ENCODE measurements around the gene VKORC1.

VKORC1 gene

DNA sequence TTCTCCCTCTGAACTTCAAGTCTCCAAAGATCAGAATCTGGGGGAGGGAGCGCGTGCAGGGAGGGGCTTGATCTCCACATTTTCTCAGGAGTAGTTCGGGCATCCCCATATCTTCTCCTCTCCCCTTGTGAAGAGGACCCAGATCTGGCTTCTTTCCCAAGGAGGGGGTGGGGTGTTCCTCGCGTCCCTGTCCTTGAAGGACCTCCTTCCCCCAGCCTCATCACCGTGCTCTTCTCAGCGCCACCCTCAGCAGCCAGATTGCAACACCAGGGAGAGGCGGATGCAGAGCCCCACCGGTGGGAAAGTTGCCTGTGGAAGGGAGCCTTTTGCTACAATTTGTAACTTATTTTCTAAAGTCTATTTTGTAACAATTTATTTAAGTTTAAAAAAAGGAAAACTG, 11.5 kb downstream of the VKORC1 start:
- DNase-seq (ENCODE audit: low read depth in 2 of 3, low spot score in 1 of 3), result no peak

DNA sequence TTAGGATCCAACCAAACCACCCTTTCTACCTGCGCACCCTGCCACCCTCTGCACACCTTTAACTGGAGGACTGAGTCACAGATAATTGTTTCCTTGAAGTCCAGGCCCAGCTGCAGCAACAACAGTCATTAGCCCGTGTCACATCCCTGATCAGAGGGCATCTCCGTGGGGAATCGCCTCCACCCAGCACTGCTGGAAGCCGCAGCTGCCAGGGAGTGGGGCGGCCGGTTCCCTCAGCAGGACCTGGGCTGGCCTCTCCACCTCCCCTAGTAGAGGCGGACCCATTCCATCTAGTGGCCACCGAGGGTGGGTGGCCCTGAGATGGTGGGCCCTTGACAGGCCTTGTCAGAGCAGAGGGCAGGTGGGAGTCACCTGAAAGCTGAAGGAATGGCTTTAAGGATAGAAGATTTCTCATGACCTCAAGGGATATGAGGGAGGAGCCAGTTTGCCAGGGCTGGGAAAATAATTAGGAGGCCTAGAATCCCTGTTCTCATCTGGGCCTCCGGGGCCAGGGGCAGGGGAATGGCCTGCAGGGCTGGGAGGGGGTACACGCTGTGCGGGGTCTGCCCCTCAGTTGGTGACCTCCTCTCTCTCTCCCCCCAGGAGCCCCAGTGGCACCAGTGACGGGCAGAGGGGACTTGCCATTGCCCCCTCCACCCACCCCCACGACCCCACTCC, 12.1 kb downstream of the VKORC1 start:
- no peak for DNase-seq (ENCODE audit: low read depth in 2 of 3, low spot score in 1 of 3)

DNA sequence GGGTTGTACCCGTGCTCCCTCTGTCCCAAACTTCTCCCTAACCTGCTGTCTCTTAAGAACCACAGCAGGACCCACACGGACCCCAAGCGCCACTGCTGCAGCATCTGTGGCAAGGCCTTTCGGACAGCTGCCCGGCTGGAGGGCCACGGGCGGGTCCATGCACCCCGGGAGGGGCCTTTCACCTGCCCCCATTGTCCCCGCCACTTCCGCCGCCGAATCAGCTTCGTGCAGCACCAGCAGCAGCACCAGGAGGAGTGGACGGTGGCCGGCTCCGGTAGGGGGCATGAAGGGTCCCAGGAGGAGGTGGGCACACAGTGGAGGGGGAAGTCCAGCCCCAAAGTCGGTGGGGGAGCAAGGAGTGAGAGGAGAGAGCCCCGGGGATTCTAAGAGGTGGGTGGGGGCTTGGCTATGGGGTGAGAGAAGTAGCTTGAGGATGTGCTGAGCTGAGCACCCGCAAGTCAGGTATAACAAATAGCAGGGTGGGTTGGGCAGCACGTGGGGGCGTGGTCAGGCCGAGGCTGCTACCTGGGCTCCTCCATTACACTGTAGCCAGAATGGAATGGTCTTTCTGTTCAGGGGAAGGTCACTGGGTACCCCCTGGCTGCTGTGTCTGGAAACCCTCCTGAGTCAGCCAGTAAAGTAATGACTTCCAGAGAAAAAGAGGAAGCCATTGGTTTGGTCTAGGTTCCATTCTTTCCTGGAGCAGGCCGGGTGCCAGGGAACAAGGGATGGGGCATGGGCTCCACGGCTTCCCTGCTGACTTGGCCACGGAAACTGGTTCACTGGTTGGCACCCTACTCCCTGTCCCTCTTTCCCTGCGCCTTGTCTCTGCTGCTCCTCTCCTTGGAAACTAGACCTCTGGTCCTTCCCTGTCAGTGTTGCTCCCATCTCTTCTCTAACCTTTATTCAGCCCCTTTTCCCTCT, 12.9 kb downstream of the VKORC1 start:
- DNase-seq (ENCODE audit: low read depth in 2 of 3, low spot score in 1 of 3), result no peak

DNA sequence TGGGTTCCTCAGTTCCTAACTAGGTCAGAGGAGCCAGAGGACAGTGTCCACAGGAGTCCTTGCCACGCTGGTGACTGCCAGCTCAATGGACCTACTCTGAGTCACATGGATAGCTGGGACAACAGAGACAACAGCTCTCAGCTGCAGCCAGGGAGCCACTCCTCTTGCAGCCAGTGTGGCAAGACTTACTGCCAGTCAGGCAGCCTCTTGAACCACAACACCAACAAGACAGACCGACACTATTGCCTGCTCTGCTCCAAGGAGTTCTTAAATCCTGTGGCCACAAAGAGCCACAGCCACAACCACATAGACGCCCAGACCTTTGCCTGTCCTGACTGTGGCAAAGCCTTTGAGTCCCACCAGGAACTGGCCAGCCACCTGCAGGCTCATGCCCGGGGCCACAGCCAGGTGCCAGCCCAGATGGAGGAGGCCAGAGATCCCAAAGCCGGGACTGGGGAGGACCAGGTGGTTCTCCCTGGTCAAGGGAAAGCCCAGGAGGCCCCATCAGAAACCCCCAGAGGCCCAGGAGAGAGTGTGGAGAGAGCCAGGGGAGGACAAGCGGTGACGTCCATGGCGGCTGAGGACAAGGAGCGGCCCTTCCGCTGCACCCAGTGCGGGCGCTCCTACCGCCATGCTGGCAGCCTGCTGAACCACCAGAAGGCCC, 13.7 kb downstream of the VKORC1 start:
- no peak for DNase-seq (ENCODE audit: low read depth in 2 of 3, low spot score in 1 of 3)

- DNase-seq (ENCODE audit: low read depth in 2 of 3, low spot score in 1 of 3), result no peak
Measured at GRCh38 chr16:31080035-31080629, 14.5 kb downstream of the VKORC1 start.

DNA sequence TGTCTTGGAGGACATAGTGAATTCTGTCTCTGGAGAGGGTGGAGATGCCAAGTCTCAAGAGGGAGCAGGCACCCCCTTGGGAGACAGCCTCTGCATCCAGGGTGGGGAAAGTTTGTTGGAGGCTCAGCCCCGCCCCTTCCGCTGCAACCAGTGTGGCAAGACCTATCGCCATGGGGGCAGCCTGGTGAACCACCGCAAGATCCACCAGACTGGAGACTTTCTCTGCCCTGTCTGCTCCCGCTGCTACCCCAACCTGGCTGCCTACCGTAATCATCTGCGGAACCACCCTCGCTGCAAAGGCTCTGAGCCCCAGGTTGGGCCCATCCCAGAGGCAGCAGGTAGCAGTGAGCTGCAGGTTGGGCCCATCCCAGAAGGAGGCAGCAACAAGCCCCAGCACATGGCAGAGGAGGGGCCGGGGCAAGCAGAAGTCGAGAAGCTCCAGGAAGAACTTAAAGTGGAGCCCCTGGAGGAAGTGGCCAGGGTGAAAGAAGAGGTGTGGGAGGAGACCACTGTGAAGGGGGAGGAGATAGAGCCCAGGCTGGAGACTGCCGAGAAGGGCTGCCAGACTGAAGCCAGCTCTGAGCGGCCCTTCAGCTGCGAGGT, 15.2 kb downstream of the VKORC1 start:
- DNase-seq (ENCODE audit: low read depth in 2 of 3, low spot score in 1 of 3), result no peak

DNA sequence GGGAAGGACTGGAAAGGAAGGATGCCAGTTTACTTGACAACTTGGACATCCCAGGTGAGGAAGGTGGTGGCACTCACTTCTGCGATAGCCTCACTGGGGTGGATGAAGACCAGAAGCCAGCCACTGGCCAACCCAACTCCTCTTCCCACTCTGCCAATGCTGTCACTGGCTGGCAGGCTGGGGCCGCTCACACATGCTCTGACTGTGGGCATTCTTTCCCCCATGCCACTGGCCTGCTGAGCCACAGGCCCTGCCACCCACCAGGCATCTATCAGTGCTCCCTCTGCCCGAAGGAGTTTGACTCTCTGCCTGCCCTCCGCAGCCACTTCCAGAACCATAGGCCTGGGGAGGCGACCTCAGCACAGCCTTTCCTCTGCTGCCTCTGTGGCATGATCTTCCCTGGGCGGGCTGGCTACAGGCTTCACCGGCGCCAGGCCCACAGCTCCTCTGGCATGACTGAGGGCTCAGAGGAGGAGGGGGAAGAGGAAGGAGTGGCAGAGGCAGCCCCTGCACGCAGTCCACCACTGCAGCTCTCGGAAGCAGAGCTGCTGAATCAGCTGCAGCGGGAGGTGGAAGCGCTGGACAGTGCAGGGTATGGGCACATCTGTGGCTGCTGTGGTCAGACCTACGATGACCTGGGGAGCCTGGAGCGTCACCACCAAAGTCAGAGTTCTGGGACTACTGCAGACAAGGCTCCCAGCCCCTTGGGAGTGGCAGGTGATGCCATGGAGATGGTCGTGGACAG, 15.8 kb downstream of the VKORC1 start:
- DNase-seq (ENCODE audit: low read depth in 2 of 3, low spot score in 1 of 3), result no peak

DNA sequence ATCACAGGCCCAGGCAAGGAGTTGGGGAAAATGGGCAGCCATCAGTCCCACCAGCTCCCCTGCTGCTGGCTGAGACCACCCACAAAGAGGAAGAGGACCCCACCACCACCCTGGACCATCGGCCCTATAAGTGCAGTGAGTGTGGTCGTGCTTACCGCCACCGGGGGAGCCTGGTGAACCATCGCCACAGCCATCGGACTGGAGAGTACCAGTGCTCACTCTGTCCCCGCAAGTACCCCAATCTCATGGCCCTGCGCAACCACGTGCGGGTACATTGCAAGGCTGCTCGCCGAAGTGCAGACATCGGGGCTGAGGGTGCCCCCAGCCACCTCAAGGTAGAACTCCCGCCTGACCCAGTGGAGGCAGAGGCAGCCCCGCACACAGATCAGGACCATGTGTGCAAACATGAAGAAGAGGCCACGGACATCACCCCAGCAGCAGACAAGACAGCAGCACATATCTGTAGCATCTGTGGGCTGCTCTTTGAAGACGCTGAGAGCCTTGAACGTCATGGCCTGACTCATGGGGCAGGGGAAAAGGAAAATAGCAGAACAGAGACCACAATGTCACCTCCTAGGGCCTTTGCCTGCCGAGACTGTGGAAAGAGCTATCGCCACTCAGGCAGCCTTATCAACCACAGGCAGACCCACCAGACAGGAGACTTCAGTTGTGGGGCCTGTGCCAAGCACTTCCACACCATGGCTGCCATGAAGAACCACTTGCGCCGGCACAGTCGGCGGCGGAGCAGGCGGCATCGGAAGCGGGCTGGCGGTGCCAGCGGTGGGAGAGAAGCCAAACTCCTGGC, 16.8 kb downstream of the VKORC1 start:
- DNase-seq (ENCODE audit: low read depth in 2 of 3, low spot score in 1 of 3), result no peak

DNA sequence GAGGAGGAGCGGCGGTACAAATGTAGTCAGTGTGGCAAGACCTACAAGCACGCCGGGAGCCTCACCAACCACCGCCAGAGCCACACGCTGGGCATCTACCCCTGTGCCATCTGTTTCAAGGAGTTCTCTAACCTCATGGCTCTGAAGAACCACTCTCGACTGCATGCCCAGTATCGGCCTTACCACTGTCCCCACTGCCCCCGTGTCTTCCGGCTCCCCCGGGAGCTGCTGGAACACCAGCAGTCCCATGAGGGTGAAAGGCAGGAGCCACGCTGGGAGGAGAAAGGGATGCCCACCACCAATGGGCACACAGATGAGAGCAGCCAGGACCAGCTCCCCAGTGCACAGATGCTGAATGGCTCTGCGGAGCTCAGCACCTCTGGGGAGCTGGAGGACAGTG, 17.6 kb downstream of the VKORC1 start:
- no peak for DNase-seq (ENCODE audit: low read depth in 2 of 3, low spot score in 1 of 3)

DNA sequence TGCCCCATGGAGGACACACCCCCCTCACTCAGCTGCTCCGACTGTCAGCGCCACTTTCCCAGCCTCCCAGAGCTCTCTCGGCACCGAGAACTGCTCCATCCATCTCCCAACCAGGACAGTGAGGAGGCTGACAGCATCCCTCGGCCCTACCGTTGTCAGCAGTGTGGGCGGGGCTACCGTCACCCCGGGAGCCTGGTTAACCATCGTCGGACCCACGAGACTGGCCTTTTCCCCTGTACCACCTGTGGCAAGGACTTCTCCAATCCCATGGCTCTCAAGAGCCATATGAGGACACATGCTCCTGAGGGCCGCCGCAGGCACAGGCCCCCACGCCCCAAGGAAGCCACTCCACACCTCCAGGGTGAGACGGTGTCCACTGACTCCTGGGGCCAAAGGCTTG, 18.3 kb downstream of the VKORC1 start:
- DNase-seq (ENCODE audit: low read depth in 2 of 3, low spot score in 1 of 3), result no peak

DNA sequence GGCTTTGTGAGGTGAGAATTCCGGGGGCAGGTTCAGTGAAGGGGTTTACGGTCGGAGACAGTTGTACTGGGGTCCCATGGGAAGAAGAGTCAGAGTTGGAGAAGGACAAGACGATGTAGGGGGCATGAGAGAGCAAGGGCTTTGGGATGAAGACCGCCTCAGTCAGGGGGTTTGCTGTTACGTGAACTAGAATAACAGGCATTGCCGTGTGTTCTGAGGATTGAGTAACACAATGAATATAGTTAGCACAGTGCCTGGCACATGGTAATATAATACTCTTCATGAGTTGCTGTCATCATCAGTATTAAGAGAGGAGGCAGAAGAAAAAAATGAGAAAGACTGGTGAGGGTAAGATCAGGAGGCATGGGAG, 19.8 kb downstream of the VKORC1 start:
- no peak for DNase-seq (ENCODE audit: low read depth in 2 of 3, low spot score in 1 of 3)

DNA sequence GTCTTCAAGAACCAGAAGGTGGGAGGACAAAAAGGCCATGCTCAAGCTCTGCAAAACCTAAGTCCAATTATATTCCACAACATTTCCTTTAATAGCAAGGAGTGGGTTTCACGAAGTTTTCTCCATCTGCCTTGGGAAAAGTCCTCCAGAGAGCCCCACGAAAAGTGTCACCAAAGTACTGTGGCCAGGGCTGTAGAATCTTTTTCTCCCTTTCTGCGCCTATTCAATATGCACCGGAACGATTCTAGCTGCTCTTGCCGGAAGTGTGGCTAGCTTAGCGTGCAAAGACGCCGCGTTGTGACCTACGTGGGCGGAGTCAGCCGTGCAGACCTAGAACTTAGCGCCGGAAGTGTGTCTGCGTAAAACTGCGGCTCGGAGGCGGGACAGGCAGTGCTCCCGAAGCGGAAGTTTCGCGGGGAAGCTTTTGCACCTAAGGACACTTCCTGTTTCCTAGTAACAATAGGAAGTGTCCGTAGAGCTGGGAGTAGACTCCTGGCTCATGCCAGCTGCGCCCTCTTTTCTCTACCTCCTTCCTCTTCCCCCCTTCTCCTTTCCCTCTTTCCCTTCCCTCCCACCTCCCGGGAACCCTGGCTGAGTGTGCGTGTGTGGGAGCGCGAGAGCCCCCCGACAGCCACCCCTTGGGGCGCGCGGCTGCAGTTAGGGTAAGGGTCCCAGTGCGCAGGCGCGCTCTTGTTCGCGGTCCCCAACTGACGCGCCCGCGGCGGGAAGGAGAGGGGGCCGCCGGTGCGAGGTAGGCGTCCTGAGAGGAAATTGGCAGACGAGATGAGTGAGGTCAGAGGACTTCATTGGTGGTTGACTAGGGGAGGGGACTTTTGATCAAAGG, 20.4 kb downstream of the VKORC1 start, which contains the start of the genes ZNF646 and ZNF668:
Gene ZNF646 (plus strand): TSS at position 453 of the 844 bp plus-strand sequence. CDS start 1,903 bp downstream, outside the sequence.
Gene ZNF668 (minus strand): TSS at position 271 of the 844 bp plus-strand sequence. CDS start 9,781 bp downstream, outside the sequence.
- DNase-seq (ENCODE audit: low read depth in 2 of 3, low spot score in 1 of 3), result peak; percentile 96 to 99 (median 98)

GRCh38 chr16:31073142-31073969, 21.2 kb downstream of the VKORC1 start:
- DNase-seq (ENCODE audit: low read depth in 2 of 3, low spot score in 1 of 3), result peak; percentile 79 to 87 (median 85)

GRCh38 chr16:31072540-31073141, 22.0 kb downstream of the VKORC1 start:
- peak in 1 of 3 donors; percentile 20 for DNase-seq (ENCODE audit: low read depth in 2 of 3, low spot score in 1 of 3)

- no peak for DNase-seq (ENCODE audit: low read depth in 2 of 3, low spot score in 1 of 3)
Measured at GRCh38 chr16:31071861-31072260, 22.7 kb downstream of the VKORC1 start.

- DNase-seq (ENCODE audit: low read depth in 2 of 3, low spot score in 1 of 3), result no peak
Measured at GRCh38 chr16:31067342-31067741, 27.3 kb downstream of the VKORC1 start.

DNA sequence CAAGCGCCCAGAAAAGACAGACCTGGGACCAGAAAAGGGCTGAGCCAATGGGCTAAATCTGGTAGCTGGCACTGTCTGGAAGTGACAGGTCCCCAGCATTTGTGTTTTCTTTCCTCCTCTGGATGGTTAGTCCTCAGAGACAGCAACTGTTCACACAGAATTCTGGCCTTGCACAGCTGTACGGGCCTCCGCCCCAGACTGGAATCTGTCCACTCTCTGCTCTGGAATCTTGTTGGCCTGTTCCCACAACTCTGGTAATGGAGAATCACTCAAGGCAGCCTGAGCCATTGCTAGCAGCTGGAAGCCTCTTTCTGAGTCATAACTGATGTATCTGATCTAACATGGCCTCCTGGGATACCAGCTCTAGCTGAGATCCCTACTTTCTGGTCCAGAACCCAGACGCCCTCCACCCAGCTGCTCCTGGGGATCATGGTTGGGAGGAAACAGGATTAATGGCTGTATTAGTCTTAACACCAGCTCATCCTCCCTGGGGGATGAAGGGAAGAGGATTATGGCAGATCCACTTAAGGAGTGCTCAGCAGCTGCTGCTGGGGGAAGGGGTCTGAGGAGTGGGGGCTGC, 29.6 kb downstream of the VKORC1 start:
- DNase-seq (ENCODE audit: low read depth in 2 of 3, low spot score in 1 of 3), result no peak
